ENCODE measurements around the gene GATA2. TPM values are rescaled to one million over a fixed set of nuclear protein-coding genes. Genes with fewer than 3 reads are reported as not detected.
A peak's percentile ranks its signal among the peaks of the same experiment; 100 is the strongest.

Gene GATA2
- total RNA-seq: 23.5 TPM

DNA sequence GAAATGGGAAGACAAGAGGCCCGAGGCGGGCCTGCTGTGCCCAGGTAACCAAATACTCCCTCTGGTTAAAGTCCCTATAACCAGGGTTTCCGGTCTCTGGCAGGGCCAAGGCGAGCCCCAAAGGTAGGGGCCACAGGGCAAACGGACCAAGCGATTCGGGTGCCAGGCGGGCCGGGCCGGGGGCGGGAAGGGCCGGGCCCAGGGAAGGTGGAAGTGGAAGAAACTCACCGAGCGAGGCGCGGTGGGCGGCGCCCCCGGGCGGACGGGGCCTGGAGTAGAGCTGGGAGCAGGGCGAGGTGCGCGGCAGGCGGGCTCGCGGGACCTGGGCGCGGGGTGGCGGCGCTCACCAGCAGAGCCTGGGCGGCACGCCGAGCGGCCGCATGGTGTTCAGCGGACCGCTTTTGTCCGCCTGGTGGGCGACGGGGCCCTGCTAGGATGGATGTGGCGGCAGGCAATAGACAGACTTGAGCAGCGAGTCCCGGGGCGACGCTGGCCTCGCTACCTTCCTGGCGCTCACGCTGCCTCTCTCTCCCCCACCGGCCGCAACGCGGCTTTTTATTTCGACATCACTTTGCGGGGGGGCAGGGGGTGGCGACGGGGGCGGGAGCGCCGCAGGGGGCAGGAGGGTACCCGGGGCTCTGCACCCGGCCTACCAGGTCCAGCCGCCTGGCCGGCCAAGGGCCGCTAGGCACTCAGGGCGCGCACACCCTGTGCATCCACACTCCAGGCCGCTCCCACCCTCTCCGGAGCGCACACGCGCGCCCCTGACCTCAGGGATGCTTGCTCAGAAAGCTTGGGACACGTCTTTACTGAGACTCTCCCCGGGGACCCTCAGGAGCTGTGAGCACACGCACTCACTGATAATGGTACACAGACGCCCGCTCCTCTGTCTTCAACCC is at the start of gene GATA2:
Gene GATA2 (minus strand): TSS at position 531 of the 899 bp plus-strand sequence. CDS start 6,170 bp downstream, outside the sequence.
- ATAC-seq (no peak), DNase-seq (ENCODE audit: low spot score) (peak; percentile 57)
- intact Hi-C loops (cut with DNase I): no loop called here

DNA sequence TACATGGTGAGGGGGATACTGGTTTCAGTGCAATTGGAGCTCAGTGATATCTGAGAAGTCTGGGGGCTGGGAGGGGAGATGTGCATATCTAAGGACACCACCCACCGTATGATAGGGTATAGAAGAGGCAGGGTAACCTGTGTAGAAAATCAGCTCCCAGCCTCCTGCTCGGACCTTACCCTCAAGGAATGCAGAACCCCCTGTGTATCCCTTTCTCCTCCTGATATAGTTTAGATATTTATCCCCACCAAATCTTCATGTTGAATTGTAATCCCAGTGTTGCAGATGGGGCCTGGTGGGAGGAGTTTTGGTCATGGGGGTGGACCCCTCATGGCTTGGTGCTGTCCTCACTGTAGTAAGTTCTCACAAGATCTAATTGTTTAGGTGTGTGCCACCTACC is 48.2 kb upstream of the GATA2 start:
- ATAC-seq: no peak
- intact Hi-C loops (cut with DNase I): no loop called here

DNA sequence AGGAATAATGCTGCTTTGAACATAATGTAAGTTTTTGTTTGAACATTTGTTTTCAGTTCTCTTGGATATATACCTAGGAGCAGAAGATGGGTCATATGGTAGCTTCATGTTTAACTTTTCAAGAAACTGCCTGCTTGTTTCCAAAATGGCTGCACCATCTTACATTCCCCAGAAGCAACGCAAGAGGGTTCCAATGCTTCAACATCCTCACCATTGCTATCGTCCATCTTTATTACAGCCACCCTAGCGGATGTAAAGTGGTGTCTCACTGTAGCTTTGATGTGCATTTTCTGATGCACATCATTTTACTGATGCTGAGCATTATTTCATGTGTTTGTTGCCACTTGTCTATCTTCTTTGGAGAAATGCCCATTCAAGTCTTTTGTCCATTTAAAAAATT is 46.4 kb upstream of the GATA2 start:
- intact Hi-C loops (cut with DNase I): no loop called here
- ATAC-seq (no peak), DNase-seq (ENCODE audit: low spot score) (no peak)

More for the DNA sequence above, 48.2 kb upstream of the GATA2 start:
- DNase-seq (ENCODE audit: low spot score): no peak

GRCh38 chr3:128537091-128537703 is 44.2 kb upstream of the GATA2 start:
- ATAC-seq (no peak), DNase-seq (ENCODE audit: low spot score) (no peak)
- intact Hi-C loops (cut with DNase I): no loop called here

DNA sequence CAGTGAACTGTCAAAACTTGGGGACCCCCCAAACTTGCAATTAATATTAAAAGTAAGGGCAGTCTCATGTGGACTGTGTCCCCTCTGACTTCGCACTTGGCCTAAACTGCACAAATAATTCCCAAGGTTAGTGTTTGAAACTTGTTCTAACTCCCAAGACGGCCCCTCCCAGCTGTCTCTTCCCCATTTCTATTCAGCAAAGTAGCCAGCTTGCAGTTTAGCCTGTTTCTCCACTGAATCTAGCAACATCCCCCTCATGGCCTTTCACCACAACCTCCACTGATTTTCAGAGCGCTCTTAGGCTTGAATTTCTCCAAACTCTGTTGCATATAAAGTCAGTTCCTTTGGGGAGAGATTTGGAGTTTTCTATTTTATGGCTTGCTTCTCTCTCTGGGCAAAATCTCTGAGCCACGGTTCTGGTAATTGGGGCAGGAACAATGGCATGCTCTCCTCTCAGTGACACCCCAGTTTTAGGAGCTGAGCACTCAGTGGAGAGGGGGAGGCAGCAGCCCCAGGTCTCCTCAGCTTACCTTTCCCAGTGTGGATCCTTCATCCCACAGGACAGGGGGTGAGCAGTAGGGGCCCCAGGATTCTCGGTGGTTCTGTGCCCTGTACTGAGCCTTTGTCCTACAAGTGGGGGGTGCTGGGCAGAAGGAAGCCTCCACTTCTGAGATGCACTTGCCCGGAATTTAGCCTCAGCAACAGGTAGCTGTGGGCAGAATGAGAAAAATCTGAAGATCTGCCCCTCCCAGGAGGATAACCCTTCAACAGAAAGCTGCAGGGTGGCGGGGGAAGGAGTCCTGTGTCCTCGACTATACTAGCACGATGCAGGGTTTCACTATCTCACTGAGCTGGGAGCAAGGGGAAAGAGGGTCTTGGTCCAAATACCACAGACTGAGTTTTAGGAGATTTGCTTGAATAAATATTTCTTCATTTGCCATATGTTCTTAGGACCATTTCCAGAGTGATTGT is 39.3 kb upstream of the GATA2 start:
- ATAC-seq (no peak), DNase-seq (ENCODE audit: low spot score) (no peak)
- intact Hi-C loops (cut with DNase I): no loop called here

GRCh38 chr3:128524374-128525299 is 31.6 kb upstream of the GATA2 start:
- ATAC-seq: no peak
- DNase-seq (ENCODE audit: low spot score): no peak
- intact Hi-C loops (cut with DNase I): no loop called here

GRCh38 chr3:128523591-128523990 is 30.6 kb upstream of the GATA2 start:
- DNase-seq (ENCODE audit: low spot score) (no peak), ATAC-seq (no peak)
- intact Hi-C loops (cut with DNase I): no loop called here

- ATAC-seq (no peak), DNase-seq (ENCODE audit: low spot score) (no peak)
- intact Hi-C loops (cut with DNase I): no loop called here
Observed at GRCh38 chr3:128521715-128522114, 28.7 kb upstream of the GATA2 start.

GRCh38 chr3:128518587-128519490 is 25.8 kb upstream of the GATA2 start:
- intact Hi-C loops (cut with DNase I): no loop called here
- DNase-seq (ENCODE audit: low spot score) (no peak), ATAC-seq (no peak)

GRCh38 chr3:128517648-128518047 is 24.6 kb upstream of the GATA2 start:
- DNase-seq (ENCODE audit: low spot score): no peak
- intact Hi-C loops (cut with DNase I): no loop called here
- ATAC-seq: no peak

- intact Hi-C loops (cut with DNase I): no loop called here
- no peak for DNase-seq (ENCODE audit: low spot score)
- ATAC-seq: no peak
Observed at GRCh38 chr3:128515967-128516366, 23.0 kb upstream of the GATA2 start.

GRCh38 chr3:128508852-128509251 is 15.9 kb upstream of the GATA2 start:
- ATAC-seq (no peak), DNase-seq (ENCODE audit: low spot score) (no peak)
- intact Hi-C loops (cut with DNase I): loop anchor here (10.0 kb wide), 1 partner anchor 434 kb away; no protein-coding TSS in a partner anchor

GRCh38 chr3:128506754-128507153 is 13.8 kb upstream of the GATA2 start:
- ATAC-seq (no peak), DNase-seq (ENCODE audit: low spot score) (no peak)
- intact Hi-C loops (cut with DNase I): loop anchor here (10.0 kb wide), 1 partner anchor 432 kb away; no protein-coding TSS in a partner anchor

DNA sequence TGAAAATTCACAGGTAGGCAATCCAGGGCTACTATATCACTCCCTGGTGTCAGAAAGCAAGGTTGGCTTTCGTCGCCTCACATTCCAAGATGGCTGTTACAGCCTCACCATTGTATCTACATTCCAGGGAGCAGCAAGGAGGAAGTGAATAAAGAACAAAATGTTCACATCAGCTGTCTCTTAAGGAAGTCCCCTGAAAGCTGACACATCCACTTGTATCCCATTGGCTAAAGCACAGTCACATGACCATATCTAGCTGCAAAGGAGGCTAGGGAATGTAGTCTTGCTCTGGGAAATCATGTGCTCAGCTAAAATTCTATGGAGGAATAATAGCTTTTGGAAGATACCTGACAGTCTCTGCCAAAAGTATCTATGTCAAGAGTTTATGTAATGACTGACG is 12.8 kb upstream of the GATA2 start:
- no peak for DNase-seq (ENCODE audit: low spot score)
- no peak for ATAC-seq
- intact Hi-C loops (cut with DNase I): loop anchor here (10.0 kb wide), 1 partner anchor 431 kb away; no protein-coding TSS in a partner anchor

GRCh38 chr3:128504963-128505730 is 12.1 kb upstream of the GATA2 start:
- ATAC-seq (no peak), DNase-seq (ENCODE audit: low spot score) (no peak)
- intact Hi-C loops (cut with DNase I): loop anchor here (10.0 kb wide), 1 partner anchor 430 kb away; no protein-coding TSS in a partner anchor

DNA sequence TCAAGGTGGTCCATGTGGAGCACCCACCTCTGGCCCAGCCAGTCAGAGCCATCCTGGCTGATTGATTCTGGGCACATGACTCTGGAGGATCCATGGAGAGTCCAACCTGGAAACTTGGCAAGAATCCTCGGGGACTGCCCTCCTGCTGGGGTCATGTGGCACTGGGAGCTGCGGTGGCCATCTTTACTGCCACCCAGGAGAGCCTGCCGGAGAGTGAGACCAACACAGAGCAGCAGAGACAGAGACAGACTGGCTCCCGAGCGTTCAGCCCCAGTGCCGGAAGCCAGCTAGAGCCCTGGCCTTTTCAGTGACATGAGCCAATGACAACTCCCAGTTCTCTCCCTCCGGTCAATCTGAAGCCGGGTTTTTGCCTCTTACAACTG is 11.5 kb upstream of the GATA2 start:
- DNase-seq (ENCODE audit: low spot score) (no peak), ATAC-seq (no peak)
- intact Hi-C loops (cut with DNase I): loop anchor here (10.0 kb wide), 1 partner anchor 430 kb away; no protein-coding TSS in a partner anchor

All from sciatic nerve (tissue), 2 donors.